GM19467 (cell line): Measurements from ENCODE around the gene ABLIM1.

Source experiments
- ATAC-seq: cut with Tn5 transposase; IDR thresholded peaks from one replicate; pipeline ENCODE4 v1.9.1; 2021; ENCODE audit warnings: mild to moderate bottlenecking, moderate library complexity; ENCODE audit not compliant: unreplicated experiment

ABLIM1 gene

GRCh38 chr10:114680543-114681117, 22.6 kb upstream of the ABLIM1 start:
- no peak for ATAC-seq

GRCh38 chr10:114679552-114679951, 21.5 kb upstream of the ABLIM1 start:
- ATAC-seq, result no peak

GRCh38 chr10:114678820-114679219, 20.7 kb upstream of the ABLIM1 start:
- ATAC-seq, result no peak

GRCh38 chr10:114678336-114678735, 20.3 kb upstream of the ABLIM1 start:
- no peak for ATAC-seq

- ATAC-seq, result no peak
Observed at GRCh38 chr10:114674346-114674745, 16.3 kb upstream of the ABLIM1 start.

- ATAC-seq, result no peak
Observed at GRCh38 chr10:114669648-114670047, 11.6 kb upstream of the ABLIM1 start.

- no peak for ATAC-seq
Observed at GRCh38 chr10:114668375-114669080, 10.5 kb upstream of the ABLIM1 start.

GRCh38 chr10:114665873-114666272, 7.8 kb upstream of the ABLIM1 start:
- no peak for ATAC-seq

- no peak for ATAC-seq
Observed at GRCh38 chr10:114665406-114665805, 7.3 kb upstream of the ABLIM1 start.

GRCh38 chr10:114664127-114664526, 6.1 kb upstream of the ABLIM1 start:
- no peak for ATAC-seq

GRCh38 chr10:114663626-114664025, 5.6 kb upstream of the ABLIM1 start:
- ATAC-seq, result no peak

- ATAC-seq, result no peak
Observed at GRCh38 chr10:114662646-114663217, 4.7 kb upstream of the ABLIM1 start.

GRCh38 chr10:114661212-114661880, 3.3 kb upstream of the ABLIM1 start:
- no peak for ATAC-seq

- no peak for ATAC-seq
Observed at GRCh38 chr10:114655671-114656070, 2.4 kb downstream of the ABLIM1 start.

- no peak for ATAC-seq
Observed at GRCh38 chr10:114654822-114655575, 3.1 kb downstream of the ABLIM1 start.

GRCh38 chr10:114653926-114654325, 4.1 kb downstream of the ABLIM1 start:
- no peak for ATAC-seq

GRCh38 chr10:114652402-114653368, 5.4 kb downstream of the ABLIM1 start:
- ATAC-seq, result no peak

GRCh38 chr10:114650831-114651230, 7.2 kb downstream of the ABLIM1 start:
- ATAC-seq, result no peak

GRCh38 chr10:114650266-114650665, 7.8 kb downstream of the ABLIM1 start:
- no peak for ATAC-seq
